GM21723 (cell line): ENCODE measurements around the gene STOM.
A peak's percentile ranks its signal among the peaks of the same experiment; 100 is the strongest.

Source experiments
- ATAC-seq: cut with Tn5 transposase; IDR thresholded peaks from one replicate; pipeline ENCODE4 v1.9.1; 2021; ENCODE audit warnings: mild to moderate bottlenecking, moderate library complexity; ENCODE audit not compliant: unreplicated experiment

Gene STOM

DNA sequence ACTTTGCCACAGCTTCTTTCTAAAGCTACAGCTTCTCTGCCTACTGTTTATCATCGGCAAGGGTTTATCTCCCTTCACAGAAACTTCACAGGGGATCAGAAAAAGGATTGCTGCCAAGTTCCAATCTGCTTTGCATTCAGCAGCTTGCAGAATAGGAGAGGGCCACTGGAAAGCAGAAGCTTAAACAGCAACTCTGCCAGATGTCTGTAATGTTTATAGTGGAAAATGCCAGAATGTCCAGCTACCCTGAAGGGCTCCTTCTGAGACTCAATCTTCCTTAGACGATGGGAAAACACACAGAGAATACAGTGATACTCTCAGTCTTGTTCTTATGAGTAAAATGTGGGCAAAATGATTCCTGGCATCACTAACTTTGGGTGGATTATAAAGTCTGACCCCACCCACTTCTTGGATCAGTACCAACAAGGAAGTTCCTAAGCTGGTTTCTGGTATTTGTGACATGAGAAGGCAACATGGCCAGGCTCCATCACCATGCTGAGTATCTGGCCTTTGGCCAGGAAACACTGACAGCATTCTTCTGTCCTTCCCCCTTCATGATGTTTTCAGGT is 19.0 kb downstream of the STOM start:
- ATAC-seq = no peak

DNA sequence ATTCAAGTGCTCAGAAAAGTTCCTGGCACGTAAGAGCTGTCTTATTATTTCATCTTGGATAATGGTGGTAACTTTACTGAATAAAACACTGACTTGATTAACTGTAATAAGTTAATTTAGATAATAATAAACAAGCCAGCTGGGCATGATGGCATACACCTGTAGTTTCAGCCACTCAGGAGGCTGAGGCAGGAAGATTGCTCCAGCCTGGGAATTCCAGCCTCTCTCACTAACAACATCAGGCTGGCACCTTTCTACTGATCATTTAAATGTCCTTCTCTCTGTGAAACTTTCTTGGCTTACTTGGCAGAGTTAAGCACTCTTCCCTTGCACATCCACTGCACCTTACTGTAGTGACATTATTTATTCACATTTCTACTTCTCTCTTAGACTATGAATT is 20.0 kb downstream of the STOM start:
- no peak for ATAC-seq

DNA sequence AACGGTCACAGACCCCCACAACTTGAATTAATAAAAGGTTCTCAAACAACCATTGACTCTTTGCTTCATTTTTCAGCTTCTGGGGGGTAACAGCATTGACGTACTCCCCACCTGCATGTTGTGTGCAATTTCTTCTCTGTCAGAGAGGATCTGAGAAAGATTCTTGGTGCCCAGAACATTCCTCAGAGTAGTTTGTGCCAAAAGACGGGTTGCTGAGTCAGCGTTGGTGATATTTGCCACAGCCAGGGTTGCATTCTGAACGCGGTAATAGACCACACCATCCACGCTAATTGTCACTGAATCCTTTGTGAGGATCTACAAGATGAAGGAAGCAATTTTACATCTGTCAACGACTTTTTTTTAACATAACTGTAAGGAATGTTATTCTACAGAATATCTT is 21.0 kb downstream of the STOM start:
- ATAC-seq = no peak

DNA sequence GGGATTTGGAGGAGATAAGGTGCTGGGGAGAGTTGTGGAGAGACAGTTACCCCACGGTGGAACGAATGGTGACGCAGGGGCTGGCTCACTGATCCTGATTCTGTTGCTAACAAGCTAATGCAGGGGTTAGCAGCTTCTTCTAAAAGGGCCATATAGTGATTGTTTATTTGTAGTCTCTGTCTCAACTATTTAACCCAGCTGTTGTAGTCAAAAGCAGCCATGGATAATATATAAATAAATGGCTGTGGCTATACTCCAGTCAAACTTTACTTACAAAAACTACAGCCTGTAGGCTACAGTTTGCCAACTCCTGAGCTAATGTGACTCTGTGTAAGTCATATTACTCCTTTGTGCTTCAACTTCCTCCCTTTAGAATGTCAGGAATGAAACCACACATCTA is 21.8 kb downstream of the STOM start:
- ATAC-seq = no peak

DNA sequence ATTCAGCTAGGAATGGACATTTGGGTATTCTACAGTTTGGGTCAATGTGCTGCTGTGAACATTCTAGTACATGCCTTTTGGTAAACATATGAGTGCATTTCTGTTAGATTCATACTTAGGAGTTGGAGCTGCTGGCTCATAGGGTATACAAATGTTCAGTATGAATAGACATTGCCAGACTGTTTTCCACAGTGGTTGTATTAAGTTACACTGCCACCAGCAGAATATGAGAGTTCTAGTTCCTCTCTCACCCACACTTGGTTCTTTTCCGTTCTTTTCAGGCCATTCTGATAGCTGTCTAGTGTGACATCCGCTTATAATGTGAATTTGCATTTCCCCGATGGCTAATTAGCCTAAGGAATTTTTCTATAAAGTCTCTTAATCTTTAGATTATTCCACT is 25.0 kb downstream of the STOM start:
- ATAC-seq = no peak

DNA sequence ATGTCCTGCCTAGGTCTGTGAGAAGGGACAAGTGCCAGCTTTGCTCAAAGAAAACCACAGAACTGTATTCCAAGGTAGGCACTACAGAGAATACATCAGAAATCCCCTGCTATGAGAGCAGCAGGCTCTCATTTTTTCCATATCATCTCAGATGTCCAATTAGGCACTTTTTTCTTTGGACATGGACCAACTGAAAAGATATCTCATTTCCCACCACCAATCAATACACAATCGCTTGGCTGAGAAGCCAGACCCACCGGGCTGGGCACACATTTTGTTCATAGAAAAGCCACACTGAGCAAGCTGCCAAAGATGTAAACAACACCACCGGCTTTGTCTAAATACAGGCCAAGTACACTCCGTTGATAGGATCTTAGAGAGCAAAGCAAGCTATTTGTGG is 25.9 kb downstream of the STOM start:
- no peak for ATAC-seq

DNA sequence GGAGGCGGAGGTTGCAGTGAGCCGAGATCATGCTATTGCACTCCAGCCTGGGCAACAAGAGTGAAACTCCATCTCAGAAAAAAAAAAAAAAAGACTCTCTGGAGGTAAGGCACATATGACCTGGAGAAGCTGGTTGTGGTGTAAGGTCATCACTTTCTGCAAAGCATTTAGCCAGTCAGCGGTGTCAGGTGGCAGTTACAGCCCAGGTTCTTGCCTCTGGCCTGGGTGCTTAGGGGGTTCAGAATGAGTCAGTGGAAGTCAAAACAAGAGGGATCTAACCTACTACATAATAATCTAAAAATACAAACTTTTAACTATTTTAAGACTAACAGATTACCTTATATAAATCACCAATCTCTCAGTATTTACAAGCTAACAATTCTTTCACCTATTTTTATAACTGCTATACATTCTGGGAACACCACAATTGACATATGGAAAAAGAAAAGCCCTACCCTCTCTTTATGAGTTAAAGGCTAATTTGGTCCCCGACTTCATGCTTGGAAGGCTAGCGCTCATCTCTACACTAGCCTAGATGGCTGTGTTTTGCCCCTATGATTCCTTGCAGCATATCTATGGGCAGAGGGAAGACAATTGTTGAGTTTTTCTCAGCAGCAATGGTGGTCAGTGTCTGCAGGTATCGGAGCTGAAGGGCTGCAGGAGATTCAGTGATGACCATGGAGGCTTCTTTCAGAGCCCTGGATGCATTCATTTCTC is 29.2 kb downstream of the STOM start:
- ATAC-seq = peak; percentile 79

DNA sequence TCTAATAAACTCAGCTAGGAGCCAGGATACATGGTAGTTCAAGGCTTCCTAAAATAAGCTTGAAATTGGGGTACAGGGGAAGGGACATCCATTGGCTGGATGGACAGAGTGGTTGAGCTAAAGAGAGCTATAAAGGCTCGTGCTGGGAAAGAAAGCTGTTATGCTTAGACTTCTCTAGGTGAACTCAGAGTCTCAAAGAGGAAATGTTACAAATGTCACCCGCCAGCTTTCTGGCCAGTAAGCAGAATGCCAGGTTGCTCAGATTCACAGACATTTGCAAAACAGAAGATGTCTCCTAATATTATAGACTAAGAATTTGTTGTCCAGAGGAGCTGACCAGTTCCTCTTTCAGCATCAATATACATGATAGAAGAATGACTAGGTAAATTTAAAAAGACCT is 30.6 kb downstream of the STOM start:
- ATAC-seq = no peak

DNA sequence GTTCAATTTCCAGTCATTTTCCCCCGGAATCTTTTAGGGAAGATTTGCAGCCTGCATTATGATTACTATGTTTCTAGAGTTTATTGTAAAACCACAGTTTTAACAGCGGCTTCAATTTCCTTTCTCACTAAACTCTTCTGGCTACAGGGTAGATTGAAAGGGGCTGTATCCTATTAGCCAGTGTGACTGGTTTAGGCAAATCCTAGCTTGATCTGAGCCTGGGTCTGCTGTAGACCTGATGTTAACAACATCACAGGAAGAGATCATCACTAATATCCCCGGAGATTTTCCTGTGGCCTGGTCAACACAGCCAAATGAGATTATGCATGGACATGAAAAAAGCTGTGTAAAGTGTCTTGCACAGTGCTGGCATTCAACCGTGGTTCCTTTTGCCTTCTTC is 33.4 kb downstream of the STOM start:
- no peak for ATAC-seq

DNA sequence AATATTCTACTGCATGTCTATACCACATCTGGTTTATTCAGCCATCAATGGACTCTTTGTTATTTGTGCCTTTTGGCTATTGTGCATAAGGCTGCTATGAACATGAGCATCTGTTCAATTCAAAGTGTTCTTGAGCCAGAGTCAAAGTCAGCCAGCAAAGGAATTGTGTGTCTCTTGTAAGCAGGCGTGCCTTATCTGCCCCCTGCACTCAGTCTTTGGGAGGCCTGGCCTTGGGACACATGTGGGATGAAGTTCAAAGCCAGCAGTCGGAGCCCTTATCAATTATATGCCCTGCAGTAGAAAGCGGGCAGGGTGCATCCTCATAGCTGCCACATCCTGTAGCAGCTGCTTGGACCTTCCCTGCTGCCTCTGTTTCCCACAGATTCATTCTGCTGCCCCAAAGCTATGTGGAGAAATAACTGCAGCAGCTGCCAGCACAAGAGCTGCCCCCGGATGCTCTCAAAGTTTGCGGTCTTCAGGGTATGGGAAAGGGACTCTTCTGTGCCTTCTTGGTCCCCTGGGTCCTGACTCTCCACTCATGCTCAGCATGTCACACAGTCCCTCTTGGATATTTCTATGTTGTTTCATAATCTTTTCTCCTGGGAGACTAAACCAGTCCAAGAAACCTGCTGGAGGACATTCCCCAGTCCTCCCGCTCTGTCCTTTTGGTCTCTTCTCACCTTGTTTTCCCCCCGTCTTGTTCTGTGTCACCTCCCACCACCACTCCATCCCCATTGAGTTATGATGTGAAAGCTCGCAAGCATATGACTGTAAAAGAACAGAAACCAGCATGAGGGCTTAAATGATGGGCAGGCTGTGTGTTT is 35.9 kb downstream of the STOM start:
- no peak for ATAC-seq

DNA sequence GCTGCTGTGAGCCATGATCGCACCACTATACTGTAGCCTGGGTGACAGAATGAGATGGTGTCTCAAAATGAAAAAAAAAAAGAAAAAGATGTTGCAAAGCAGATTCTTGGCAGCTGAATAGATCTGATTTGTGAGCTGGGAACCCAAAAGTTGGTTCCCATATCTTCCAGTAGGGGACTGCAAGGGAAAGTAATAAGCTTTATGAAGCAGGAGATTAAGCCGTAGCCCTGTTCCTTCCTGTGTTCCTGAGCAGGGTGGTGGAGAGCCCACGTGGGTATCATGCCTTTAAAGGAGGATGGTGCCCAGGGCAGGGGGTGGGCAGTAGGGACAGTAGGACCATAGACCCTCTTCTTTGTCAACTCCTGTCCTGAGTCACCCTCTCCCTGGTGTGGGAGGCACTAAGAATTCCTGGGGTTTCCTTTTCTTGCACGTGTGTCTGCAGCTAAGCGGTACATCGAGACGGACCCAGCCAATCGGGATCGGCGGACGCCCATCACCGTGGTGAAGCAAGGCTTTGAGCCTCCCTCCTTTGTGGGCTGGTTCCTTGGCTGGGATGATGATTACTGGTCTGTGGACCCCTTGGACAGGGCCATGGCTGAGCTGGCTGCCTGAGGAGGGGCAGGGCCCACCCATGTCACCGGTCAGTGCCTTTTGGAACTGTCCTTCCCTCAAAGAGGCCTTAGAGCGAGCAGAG is 37.9 kb downstream of the STOM start:
- no peak for ATAC-seq

DNA sequence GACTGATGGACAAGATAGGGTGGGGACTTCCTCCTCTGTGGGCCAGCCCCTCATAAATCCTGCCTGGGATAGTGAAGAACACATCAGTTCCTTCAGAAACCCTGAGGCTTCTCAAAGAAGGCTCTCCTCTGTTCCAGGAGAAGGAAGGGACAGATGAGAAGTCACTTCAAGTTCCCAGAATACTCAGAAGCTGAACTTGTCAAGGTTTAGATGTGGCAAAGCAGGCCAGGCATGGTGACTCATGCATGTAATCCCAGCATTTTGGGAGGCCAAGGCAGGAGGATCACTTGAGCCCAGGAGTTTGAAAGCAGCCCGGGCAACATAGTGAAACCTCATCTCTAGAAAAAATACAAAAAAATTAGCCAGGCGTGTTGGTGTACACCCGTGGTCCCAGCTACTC is 38.5 kb downstream of the STOM start:
- no peak for ATAC-seq

DNA sequence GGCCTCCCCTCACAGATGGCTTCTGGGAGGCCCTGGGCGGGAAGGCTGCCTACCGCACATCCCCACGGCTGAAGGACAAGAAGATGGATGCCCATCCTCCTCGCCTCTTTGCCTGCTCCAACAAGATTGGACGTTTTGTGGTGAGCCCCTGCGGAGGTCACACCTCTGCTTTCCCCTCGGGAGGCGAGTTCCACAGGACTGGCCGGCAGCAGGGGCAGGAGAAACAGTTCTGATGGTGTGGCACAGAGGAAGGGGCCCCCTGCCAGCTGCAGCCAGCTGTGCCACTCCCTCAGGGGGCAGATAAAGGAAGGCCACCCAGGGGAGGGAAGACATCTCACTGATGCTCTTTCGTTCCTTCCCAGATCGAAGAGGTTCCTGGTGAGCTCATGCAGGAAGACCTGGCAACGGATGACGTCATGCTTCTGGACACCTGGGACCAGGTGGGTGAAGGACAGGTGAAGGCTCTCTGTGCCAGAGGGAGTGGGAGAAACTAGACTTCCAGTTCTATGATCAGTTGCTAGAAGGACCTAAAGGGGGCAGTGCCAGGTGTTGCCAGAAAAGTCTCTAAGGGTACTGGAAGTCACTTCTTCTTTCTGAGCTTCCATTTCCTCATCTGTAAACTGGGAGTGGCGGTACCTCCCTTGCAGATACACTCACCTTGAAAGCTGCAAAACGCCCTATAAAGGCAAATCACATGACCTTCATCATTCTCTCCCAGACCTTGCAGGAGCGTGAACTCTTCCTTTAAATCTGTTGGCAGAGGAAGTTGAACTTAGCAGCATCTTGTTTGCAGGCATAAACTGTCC is 41.0 kb downstream of the STOM start:
- no peak for ATAC-seq

DNA sequence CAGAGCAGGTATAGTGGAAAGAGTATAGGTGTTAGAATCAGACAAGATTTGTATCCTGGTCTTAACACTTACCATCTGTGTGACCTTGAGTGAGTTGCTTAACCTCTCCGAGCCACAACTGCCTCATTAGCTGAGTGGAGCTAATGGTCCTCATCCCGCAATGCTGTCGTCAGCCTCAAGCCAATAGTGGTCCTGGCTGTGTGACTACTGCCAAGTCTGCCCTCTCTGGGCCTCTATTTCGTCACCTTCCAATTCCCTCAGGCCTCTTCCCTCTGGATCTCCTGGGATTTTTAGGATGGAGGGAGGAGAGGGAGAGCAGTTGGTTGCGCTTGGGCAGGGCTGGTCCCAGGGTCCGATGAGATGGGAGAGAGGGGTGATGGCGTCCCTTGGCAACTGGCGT is 41.6 kb downstream of the STOM start:
- no peak for ATAC-seq

DNA sequence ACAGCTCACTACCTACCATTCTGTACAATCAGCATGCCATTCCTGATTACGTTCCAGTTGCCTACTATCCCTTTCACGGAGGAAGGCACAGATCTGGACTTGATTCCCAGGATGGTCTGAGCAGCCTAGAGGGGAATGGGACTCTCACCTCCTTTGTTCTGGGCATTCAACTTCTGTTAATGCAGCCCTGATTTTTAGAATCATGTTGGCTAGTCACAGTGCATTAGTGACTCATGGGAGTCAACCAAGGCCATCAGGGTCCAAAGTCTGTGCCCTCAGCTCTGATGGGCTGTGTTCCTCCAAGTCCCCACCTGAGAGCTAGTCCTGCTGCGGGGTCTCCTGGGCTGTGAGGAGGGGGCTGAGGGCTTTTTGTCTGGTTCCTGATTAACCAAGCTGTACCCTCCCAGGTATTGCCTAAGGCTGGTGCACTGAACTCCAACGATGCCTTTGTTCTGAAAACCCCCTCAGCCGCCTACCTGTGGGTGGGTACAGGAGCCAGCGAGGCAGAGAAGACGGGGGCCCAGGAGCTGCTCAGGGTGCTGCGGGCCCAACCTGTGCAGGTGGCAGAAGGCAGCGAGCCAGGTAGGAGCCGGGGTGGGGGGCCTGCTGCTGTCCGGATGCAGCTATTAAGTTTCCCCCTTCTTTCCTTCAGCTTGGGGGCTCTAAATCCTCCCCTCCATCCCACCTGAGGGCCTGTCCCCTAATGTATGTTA is 43.0 kb downstream of the STOM start:
- no peak for ATAC-seq

DNA sequence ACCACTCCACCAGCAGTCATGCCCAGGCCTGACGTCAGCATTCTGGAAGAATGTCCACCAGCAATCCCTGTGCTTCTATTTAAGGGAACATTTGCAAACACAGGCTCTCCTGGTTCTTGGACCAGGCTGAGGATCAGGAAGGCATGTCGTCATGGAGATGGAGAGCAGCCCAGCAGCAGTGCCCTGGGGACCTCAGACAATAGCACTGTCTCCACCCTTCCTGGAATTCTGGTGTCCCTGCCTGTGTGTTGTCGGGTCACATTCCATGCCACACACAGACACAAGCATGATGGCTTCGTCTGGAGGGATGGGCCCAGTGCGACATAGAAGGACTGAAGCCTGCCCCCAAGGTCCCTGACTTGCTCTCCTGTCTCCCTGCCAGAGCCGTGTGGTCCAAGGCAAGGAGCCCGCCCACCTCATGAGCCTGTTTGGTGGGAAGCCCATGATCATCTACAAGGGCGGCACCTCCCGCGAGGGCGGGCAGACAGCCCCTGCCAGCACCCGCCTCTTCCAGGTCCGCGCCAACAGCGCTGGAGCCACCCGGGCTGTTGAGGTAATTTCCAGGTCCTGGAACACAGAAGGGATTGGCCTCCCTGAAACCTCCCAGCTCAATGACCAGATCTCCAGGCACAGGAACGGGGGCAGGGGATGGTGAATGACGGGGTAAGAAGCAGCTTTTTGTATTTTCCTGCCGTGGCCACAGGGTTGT is 43.8 kb downstream of the STOM start:
- ATAC-seq = no peak

DNA sequence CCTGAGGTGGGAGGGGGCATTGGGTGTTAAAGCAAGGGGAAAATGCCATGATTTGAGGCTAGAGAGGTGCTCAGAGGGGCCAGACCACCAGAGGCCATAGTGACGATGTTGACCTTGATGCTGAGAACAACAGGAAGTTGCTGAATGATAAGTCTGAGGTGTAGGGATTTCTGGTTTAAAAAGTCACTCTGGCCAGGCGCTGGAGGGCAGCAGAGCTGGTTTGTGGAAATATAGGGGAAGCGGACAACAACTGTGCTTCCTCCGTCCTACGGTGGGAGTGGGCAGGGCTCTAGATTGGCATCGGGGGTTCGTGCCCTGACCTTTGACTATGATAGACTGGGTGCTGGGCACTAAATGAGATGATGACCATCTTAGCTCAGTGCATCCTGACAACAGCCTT is 44.7 kb downstream of the STOM start:
- ATAC-seq = no peak

DNA sequence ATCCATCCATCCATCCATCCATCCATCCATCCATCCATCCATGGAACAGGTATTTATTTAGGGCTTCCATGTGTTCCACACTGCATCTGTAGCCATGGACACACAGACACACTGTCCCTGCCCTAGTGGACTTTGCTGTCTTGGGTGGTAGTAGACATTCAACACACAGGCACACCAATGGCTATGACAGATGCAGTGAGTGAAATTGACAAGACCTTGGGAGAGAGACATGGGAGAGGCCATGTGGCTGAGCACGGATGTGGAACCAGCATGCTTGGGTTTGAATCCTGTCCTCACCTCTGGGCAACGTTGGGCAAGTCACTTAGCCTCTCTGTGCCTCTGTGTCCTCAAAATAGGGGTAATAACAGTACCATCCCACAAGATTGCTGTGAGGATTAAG is 45.3 kb downstream of the STOM start:
- no peak for ATAC-seq

DNA sequence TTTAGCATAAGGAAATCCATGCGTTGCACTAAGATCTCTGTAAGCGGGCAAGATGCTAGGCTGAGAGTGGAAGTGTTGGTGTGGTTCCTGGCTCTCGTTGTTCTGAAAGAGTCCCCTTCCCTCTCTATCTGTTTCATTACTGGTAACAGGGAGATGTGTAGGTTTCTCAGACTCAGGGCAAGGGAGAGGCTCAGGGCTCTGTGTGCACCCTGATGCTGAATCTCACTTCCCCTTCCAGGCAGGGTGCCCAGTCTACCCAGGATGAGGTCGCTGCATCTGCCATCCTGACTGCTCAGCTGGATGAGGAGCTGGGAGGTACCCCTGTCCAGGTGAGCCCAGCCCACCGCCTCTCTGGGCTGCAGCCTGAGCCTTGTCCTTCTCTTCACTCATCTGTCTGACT is 45.7 kb downstream of the STOM start:
- no peak for ATAC-seq
